Stromal cell of bone marrow (primary cell): Measurements from ENCODE around the gene HIBADH.

Source experiments
- DNase-seq: peaks from one replicate; pipeline ENCODE4 v3.0.0-alpha.2; 2012; ENCODE audit warnings: low read depth

The HIBADH gene

DNA sequence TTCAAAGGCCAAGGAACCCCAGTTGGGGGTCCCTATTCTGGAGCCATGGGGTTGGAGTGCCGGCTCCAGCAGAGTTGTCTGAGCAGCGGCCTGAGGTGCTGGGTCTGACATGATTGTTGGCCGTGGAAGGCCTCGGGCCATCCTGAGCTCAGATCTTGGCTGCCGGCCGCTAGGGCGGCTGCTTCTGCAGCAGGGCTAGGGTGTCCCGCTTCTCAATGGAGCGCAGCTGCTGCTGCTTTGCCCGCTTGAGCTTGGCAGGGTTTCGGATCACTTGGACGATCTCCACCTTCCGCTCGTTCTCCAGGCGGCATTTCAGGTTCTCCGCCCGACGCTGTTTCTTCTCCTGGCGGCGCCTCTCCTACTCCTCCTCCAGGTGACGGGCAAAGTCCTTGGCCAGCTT lies 171.1 kb downstream of the HIBADH start:
- no peak for DNase-seq

- DNase-seq = no peak
These were observed 175.2 kb downstream of the HIBADH start for GRCh38 chr7:27487509-27487908.

- DNase-seq = no peak
These were observed 178.2 kb downstream of the HIBADH start for GRCh38 chr7:27484451-27484850.

DNA sequence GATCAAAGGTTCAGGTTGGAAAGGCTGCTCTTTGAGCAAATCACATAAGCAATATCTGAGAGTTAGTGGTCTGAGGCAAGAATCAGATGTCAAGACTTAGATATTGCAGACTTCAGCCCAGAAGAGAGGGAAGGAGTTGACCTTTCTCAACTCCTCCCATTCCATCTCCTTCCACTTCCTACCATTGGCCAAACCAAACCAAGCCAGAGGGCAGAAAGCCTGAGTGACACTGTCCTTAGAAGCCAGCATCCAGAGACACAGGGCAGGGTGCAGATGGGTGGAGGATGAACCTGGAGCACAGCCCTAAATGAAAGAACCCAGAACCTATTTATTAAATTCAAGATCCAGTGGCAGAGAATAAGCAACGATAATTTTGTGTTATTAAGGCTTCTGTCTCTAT lies 180.5 kb downstream of the HIBADH start:
- DNase-seq = no peak

GRCh38 chr7:27478556-27478955 lies 184.1 kb downstream of the HIBADH start:
- no peak for DNase-seq

DNA sequence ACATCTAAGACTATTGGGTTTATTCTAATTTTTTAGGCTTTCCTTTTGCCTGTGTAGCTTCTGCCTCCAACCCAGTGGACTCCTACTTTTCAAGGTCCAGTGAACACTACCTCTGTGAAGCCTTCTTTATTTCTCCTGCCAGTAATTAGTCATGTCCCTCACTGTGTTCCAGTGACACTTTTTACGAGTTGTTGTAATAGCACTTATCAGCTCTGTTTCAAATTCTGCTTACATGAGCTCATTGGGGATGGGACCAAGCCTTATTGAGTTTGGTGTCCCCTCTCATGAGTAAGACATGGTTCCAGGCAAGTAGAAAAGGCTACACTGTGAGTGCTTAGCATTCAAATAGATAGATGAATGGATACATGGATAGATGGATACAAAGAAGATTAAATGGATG lies 184.6 kb downstream of the HIBADH start:
- no peak for DNase-seq

- no peak for DNase-seq
These were observed 186.2 kb downstream of the HIBADH start for GRCh38 chr7:27476493-27476892.
